Colonic mucosa (tissue), 4 donors: ENCODE results near the gene NT5C. TPM values are rescaled to one million over a fixed set of nuclear protein-coding genes. Genes with fewer than 3 reads are reported as not detected.
"Not testable (repeated sequence)": the region's sequence is repeated elsewhere in the genome, so short reads cannot be mapped to it uniquely, and the experiment has no call there.

Experiments
- DNase-seq: peaks from one replicate; pipeline ENCODE4 v3.0.0-alpha.2; 2020
- H3K27ac ChIP-seq: fragments of 200-600 bp; one replicate; pipeline ENCODE4 v1.8.0; 2021
- H3K27me3 ChIP-seq: fragments of 200-600 bp; one replicate; pipeline ENCODE4 v1.8.0; 2021
- H3K36me3 ChIP-seq: fragments of 200-600 bp; one replicate; pipeline ENCODE4 v1.8.0; 2021
- H3K4me1 ChIP-seq: fragments of 200-600 bp; one replicate; pipeline ENCODE4 v1.8.0; 2021; ENCODE audit warnings: mild to moderate bottlenecking
- H3K4me3 ChIP-seq: fragments of 200-600 bp; one replicate; pipeline ENCODE4 v1.8.0; 2021
- H3K9ac ChIP-seq, 2 donors: one replicate each; pipeline ENCODE4 v1.7.0; 2013; ENCODE audit warnings: control low read depth in 2 of 2, low read depth in 2 of 2, low read length in 2 of 2
- H3K9me3 ChIP-seq: fragments of 200-600 bp; one replicate; pipeline ENCODE4 v1.8.0; 2021
- intact Hi-C: fragments of 100-400 bp; cut with DNase I; formaldehyde crosslinking; loops from one replicate; pipeline ENCODE4 v1.14.1; 2022
- total RNA-seq, 2 donors: library from RNA; stranded (reverse); fragmentation: NEBNext Ultra II Directional in 1 of 2; extraction: Animal tissue kit (Norgen Biotek cat#: 25700) in 1 of 2; gene quantifications; one replicate each; pipeline ENCODE4 v1.2.1, GENCODE V29; 2021
- TF ChIP-seq, protein P1 (sequence below): fragments of 200-600 bp; IDR thresholded peaks from one replicate; pipeline ENCODE4 v1.8.0; 2022; ENCODE audit warnings: antibody characterized with exemption, mild to moderate bottlenecking
- donor health status: healthy.
- donor health status: DM: no; HTN: no; CAD: no.
- donor health status: DM: no; HTN: no; CAD: no.

The NT5C gene
- total RNA-seq, 2 donors from 2014 or later: 72.3 to 94.9 TPM

DNA sequence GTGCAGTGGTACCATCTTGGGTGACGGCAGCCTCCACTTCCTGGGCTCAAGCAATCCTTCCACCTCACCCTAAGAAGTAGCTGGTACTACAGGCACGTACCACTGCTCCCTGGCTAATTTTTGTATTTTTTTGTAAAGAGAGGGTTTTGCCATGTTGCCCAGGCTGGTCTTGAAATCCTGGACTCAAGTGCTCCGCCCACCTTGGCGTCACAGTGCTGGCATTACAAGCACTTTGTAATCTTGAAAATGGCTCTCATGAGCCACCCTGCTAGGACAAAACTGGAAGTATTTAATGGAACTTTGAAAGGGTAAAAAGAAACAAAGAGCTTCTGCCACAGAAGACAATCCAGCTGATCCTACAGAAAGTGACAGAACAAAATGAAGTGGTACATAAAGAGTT, 42.0 kb upstream of the NT5C start:
- Histone ChIP-seq H3K36me3 (peaks cover 26% of the 10 kb centered on the region), H3K9me3 (no peaks in the 10 kb centered on the region), H3K9ac (no peak overlapping the region), H3K27me3 (no peaks in the 10 kb centered on the region), H3K4me3 (no peak overlapping the region), H3K4me1 (no peaks in the 10 kb centered on the region), H3K27ac (no peak overlapping the region)
- no peak for DNase-seq
- intact Hi-C loops: loop anchor here (5.0 kb wide), 1 partner anchor 61 kb away; no protein-coding TSS in a partner anchor
- TF ChIP-seq, protein P1, sequence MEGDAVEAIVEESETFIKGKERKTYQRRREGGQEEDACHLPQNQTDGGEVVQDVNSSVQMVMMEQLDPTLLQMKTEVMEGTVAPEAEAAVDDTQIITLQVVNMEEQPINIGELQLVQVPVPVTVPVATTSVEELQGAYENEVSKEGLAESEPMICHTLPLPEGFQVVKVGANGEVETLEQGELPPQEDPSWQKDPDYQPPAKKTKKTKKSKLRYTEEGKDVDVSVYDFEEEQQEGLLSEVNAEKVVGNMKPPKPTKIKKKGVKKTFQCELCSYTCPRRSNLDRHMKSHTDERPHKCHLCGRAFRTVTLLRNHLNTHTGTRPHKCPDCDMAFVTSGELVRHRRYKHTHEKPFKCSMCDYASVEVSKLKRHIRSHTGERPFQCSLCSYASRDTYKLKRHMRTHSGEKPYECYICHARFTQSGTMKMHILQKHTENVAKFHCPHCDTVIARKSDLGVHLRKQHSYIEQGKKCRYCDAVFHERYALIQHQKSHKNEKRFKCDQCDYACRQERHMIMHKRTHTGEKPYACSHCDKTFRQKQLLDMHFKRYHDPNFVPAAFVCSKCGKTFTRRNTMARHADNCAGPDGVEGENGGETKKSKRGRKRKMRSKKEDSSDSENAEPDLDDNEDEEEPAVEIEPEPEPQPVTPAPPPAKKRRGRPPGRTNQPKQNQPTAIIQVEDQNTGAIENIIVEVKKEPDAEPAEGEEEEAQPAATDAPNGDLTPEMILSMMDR: no peak

DNA sequence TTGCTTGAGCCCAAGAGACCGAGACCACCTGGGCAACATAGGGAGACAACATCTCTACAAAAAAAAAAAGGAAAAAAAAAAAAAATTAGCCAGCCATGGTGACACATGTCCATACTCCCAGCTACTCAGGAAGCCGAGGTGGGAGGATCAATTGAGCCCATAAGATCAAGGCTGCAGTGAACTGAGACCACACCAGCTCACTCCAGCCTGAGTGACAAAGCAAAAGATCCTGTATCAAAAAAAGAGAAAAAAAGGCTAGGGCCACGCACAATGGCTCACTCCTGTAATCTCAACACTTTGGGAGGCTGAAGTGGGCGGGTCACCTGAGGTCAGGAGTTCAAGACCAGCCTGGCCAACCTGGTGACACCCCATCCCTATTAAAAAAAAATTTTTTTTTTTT, 37.5 kb upstream of the NT5C start:
- peaks cover 14% of the 10 kb centered on the region for H3K36me3 ChIP-seq
- no peaks in the 10 kb centered on the region for H3K4me1 ChIP-seq
- TF ChIP-seq, protein P1: no peak
- no peaks in the 10 kb centered on the region for H3K27me3 ChIP-seq
- H3K27ac ChIP-seq: no peak overlapping the region
- no peak for DNase-seq
- H3K9ac ChIP-seq: no peak overlapping the region
- intact Hi-C loops: no loop called here
- H3K9me3 ChIP-seq: no peaks in the 10 kb centered on the region
- H3K4me3 ChIP-seq: no peak overlapping the region

DNA sequence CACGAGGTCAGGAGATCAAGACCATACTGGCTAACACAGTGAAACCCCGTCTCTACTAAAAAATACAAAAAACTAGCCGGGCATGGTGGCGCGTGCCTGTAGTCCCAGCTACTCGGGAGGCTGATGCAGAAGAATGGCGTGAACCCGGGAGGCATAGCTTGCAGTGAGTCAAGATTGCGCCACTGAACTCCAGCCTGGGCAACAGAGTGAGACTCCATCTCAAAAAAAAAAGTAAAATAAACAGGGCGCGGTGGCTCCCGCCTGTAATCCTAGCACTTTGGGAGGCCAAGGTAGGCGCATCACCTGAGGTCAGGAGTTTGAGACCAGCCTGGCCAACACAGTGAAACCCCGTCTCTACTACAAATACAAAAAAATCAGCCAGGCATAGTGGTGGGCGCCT, 33.1 kb upstream of the NT5C start:
- H3K4me1 ChIP-seq, intact Hi-C loops, H3K9me3 ChIP-seq, H3K36me3 ChIP-seq, H3K27me3 ChIP-seq, DNase-seq, H3K27ac ChIP-seq, H3K9ac ChIP-seq, H3K4me3 ChIP-seq: not testable (repeated sequence)

DNA sequence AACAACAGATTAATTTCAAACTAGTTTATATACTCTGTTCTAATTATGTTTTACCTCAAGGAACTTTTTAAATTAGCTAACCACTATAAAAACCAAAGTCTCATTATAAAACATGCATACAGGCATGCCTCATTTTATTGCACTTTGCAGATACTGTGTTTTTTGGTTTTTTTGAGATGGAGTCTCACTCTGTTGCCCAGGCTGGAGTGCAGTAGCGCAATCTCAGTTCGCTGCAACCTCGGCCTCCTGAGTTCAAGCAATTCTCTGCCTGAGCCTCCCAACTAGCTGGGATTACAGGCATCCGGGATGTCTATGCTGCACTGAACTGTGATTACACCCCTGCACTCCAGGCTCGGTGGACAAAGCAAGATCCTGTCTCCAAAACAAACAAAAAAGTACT, 31.5 kb upstream of the NT5C start:
- H3K9ac ChIP-seq: no peak overlapping the region
- TF ChIP-seq, protein P1: no peak
- H3K9me3 ChIP-seq: no peaks in the 10 kb centered on the region
- H3K27me3 ChIP-seq: no peaks in the 10 kb centered on the region
- H3K27ac ChIP-seq: no peak overlapping the region
- no peak for DNase-seq
- no peaks in the 10 kb centered on the region for H3K4me1 ChIP-seq
- no peak overlapping the region for H3K4me3 ChIP-seq
- H3K36me3 ChIP-seq: no peaks in the 10 kb centered on the region
- intact Hi-C loops: no loop called here

DNA sequence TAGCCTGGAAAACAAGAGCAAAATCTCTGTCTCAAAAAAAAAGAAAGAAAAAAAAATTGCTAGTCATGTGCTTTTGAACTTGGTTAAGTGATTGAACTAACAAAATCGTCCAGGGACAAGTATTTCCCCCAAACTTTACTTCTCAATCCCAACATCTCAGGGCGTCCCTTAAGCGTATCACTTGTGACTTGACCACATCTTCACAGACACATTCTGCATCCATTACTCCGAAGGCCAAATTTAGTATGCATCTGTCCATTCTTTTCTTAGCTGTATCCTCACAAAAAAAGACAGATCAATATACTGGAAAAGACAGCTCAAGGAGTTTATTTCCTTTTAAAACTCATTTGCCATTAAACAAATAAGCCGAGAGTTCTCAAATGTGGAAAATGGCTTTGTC, 28.7 kb upstream of the NT5C start:
- no peak overlapping the region for H3K4me3 ChIP-seq
- DNase-seq: no peak
- H3K27ac ChIP-seq: no peak overlapping the region
- TF ChIP-seq, protein P1: no peak
- no peaks in the 10 kb centered on the region for H3K27me3 ChIP-seq
- H3K36me3 ChIP-seq: no peaks in the 10 kb centered on the region
- intact Hi-C loops: no loop called here
- no peaks in the 10 kb centered on the region for H3K9me3 ChIP-seq
- no peak overlapping the region for H3K9ac ChIP-seq
- H3K4me1 ChIP-seq: no peaks in the 10 kb centered on the region

DNA sequence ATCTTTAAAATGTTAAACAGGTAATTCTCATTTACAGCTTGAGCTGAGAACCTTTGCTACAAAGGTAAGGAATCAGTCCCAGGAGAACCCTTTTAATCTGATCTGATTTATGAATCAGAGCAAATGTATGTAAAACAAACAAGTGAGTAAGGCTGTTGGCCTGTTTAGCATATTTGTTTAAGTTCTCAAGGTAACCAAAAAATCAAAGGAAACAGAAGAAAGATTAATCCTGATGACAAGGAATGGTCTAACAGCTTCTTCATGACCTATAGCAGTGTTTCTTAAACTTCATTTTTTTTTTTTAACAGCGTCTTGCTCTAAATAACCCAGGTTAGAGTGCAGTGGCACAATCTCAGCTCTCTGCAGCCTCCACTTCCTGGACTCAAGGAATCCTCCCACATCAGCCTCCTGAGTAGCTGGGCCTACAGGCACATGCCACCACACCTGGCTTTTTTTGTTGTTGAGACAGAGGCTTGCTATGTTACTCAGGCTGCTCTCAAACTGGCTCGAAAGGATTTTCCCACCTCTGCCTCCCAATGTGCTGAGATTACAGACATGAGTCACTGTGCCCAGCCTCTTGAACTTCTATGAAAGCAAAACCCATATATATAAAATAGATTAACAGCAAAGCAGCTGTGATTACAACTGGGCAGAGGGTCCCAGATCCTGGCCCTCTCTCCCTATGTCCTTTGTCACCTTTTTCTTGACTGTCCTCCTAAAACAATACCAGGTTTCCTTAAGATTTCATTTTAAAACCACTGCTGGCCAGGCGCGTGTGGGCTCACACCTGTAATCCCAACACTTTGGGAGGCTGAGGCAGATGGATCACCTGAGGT, 27.9 kb upstream of the NT5C start:
- Histone ChIP-seq H3K4me3 (no peak overlapping the region), H3K4me1 (peaks cover 4% of the 10 kb centered on the region), H3K9me3 (no peaks in the 10 kb centered on the region), H3K36me3 (no peaks in the 10 kb centered on the region), H3K9ac (no peak overlapping the region), H3K27me3 (no peaks in the 10 kb centered on the region), H3K27ac (peak overlapping the region; percentile 6)
- intact Hi-C loops: no loop called here
- TF ChIP-seq, protein P1: no peak
- DNase-seq: no peak

DNA sequence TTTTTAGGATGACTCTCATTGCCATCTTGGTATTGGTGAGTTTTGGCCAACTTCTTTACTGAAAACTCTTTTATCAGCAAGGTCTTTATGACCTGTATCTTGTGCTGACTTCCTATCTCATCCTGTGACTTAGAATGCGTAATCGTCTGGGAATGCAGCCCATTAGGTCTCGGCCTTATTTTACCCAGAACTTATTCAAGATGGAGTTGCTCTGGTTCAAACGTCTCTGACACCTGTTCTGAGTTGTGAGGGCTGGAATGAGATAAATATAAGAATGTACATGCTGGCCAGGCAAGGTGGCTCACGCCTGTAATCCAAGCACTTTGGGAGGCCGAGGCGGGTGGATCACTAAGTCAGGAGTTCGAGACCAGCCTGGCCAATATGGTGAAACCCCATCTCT, 26.9 kb upstream of the NT5C start:
- DNase-seq, H3K4me3 ChIP-seq, H3K4me1 ChIP-seq, H3K27ac ChIP-seq, H3K9me3 ChIP-seq, H3K27me3 ChIP-seq, H3K9ac ChIP-seq, intact Hi-C loops, H3K36me3 ChIP-seq: not testable (repeated sequence)
